Nephron progenitor cell (in vitro differentiated cells): ENCODE measurements around the gene TPM3.

Experiments used
- DNase-seq: peaks from one replicate; pipeline ENCODE4 v3.0.0; 2021
- H3K27ac Mint-ChIP-seq: 2 replicates; pipeline ENCODE4 v1.8.0; 2021; ENCODE audit warnings: mild to moderate bottlenecking, moderate library complexity, mixed read lengths
- H3K27me3 Mint-ChIP-seq: 2 replicates; pipeline ENCODE4 v1.8.0; 2021; ENCODE audit warnings: mild to moderate bottlenecking, low read depth, mixed read lengths; ENCODE audit not compliant: poor library complexity
- H3K36me3 Mint-ChIP-seq: 2 replicates; pipeline ENCODE4 v1.8.0; 2021; ENCODE audit warnings: low read depth, mixed read lengths
- H3K4me1 Mint-ChIP-seq: 2 replicates; pipeline ENCODE4 v1.8.0; 2021; ENCODE audit warnings: mixed read lengths
- H3K4me3 Mint-ChIP-seq: 2 replicates; pipeline ENCODE4 v1.8.0; 2021; ENCODE audit warnings: mild to moderate bottlenecking, moderate library complexity, mixed read lengths
- H3K9me3 Mint-ChIP-seq: 2 replicates; pipeline ENCODE4 v1.8.0; 2021; ENCODE audit warnings: mild to moderate bottlenecking, moderate library complexity, mixed read lengths
- CTCF ChIP-seq: fragments of 200-600 bp; sonication (generic); IDR thresholded peaks from 2 replicates; pipeline ENCODE4 v1.5.0; 2021; ENCODE audit warnings: antibody characterized with exemption

Gene TPM3

GRCh38 chr1:154117642-154118041 is 74.3 kb downstream of the TPM3 start:
- Mint-ChIP-seq H3K9me3 (no peaks in the 10 kb centered on the region), H3K4me1 (no peaks in the 10 kb centered on the region), H3K4me3 (no peak overlapping the region), H3K36me3 (no peaks in the 10 kb centered on the region), H3K27me3 (peaks cover 14% of the 10 kb centered on the region), H3K27ac (no peak overlapping the region)
- no peak for DNase-seq
- no peak for TF ChIP-seq CTCF

GRCh38 chr1:154115180-154115579 is 76.7 kb downstream of the TPM3 start:
- DNase-seq, result no peak
- no peak overlapping the region for H3K27ac Mint-ChIP-seq
- no peak for TF ChIP-seq CTCF

More at GRCh38 chr1:154115180-154115579, 76.7 kb downstream of the TPM3 start:
- H3K27me3 Mint-ChIP-seq, result peaks cover 12% of the 10 kb centered on the region
- H3K4me1 Mint-ChIP-seq, result no peaks in the 10 kb centered on the region
- H3K36me3 Mint-ChIP-seq, result no peaks in the 10 kb centered on the region
- no peak overlapping the region for H3K4me3 Mint-ChIP-seq
- H3K9me3 Mint-ChIP-seq, result no peaks in the 10 kb centered on the region
